Small intestine (tissue), 16 donors: ENCODE results near the gene TP53INP2. TPM values are rescaled to one million over a fixed set of nuclear protein-coding genes. Genes with fewer than 3 reads are reported as not detected.
"Not testable (repeated sequence)": the region's sequence is repeated elsewhere in the genome, so short reads cannot be mapped to it uniquely, and the experiment has no call there.

ENCODE experiments used
- DNase-seq, 2 donors: peaks; one replicate each; pipeline versions ENCODE4 v3.0.0 to v3.0.0-alpha.2; 2013
- FAIRE-seq: peaks from 2 replicates; lab custom pipeline; 2012; peaks lifted over from hg19 to GRCh38; lab: Jason Lieb, UNC
- H3K27ac ChIP-seq, 3 donors: one replicate each; pipeline ENCODE4 v1.5.1; 2013; ENCODE audit warnings: low read length in 2 of 3, mild to moderate bottlenecking in 2 of 3, control low read depth in 1 of 3, inconsistent platforms in 1 of 3, low read depth in 1 of 3, moderate library complexity in 1 of 3
- H3K27me3 ChIP-seq, 3 donors: one replicate each; pipeline ENCODE4 v1.6.1; 2013; ENCODE audit warnings: low read length in 3 of 3, inconsistent platforms in 1 of 3; ENCODE audit not compliant: control insufficient read depth in 3 of 3, insufficient read depth in 3 of 3
- H3K36me3 ChIP-seq, 3 donors: one replicate each; pipeline ENCODE4 v1.6.1; 2013; ENCODE audit warnings: low read length in 3 of 3, inconsistent platforms in 1 of 3, low read depth in 1 of 3, mild to moderate bottlenecking in 1 of 3, moderate library complexity in 1 of 3; ENCODE audit not compliant: control insufficient read depth in 3 of 3, insufficient read depth in 2 of 3
- H3K4me1 ChIP-seq, 3 donors: one replicate each; pipeline ENCODE4 v1.6.1; 2013; ENCODE audit warnings: low read length in 2 of 3, inconsistent platforms in 1 of 3, low read depth in 1 of 3, mild to moderate bottlenecking in 1 of 3, moderate library complexity in 1 of 3; ENCODE audit not compliant: control insufficient read depth in 3 of 3, insufficient read depth in 2 of 3
- H3K4me3 ChIP-seq, 3 donors: one replicate each; pipeline ENCODE4 v1.5.1; 2013; ENCODE audit warnings: low read length in 3 of 3, control low read depth in 1 of 3, inconsistent platforms in 1 of 3, low read depth in 1 of 3, mild to moderate bottlenecking in 1 of 3, moderate library complexity in 1 of 3
- H3K9me3 ChIP-seq, 2 donors: one replicate each; pipeline ENCODE4 v1.6.1; 2013; ENCODE audit warnings: low read depth in 1 of 2, low read length in 1 of 2; ENCODE audit not compliant: control insufficient read depth in 2 of 2, insufficient read depth in 1 of 2
- WGBS, 3 donors: extraction: QIAGEN DNeasy Blood & Tissue Kit; methylation state at CpG; one replicate each; pipeline ENCODE4 v1.1.7; 2013; 5-methylcytosine and 5-hydroxymethylcytosine counted together
- long read RNA-seq, 10 donors: transcript quantifications; one replicate each; lab custom pipeline, GENCODE V29; 2026
- polyA plus RNA-seq, 4 donors: library from polyadenylated mRNA; stranded (reverse) in 3 of 4; unstranded in 1 of 4; fragments of 200-250 nt in 3 of 4; fragments of 120-200 nt in 1 of 4; gene quantifications; one replicate each; pipeline versions ENCODE4 v1.2.1 to v1.2.3, GENCODE V29; 2013
- donor health status: healthy with polysubstance abuse.
- donor health status: control.
- donor health status: control.
- donor health status: Bipolar disorder and iron deficiency.
- donor health status: healthy.

The TP53INP2 gene
- 10 to 100 TPM in 3 of 4 donors, 1 to 10 TPM in 1; 7.7 to 30.6 (median 19.8) TPM for polyA plus RNA-seq
- long read RNA-seq, donor 1 = 0 reads
- long read RNA-seq, donor 2 = 0 reads
- long read RNA-seq, donor 3 = 0 reads
- long read RNA-seq, donor 4 = 0 reads
- long read RNA-seq, donor 5, full-length matches to known transcripts = 1 of 1 reads
- long read RNA-seq, donor 5, partial matches to known transcripts = 0 of 1 reads
- long read RNA-seq, donor 5, other reads (novel, unspliced or antisense) = 0 of 1 reads
- long read RNA-seq, donor 6, partial matches to known transcripts = 9 of 16 reads
- long read RNA-seq, donor 6, other reads (novel, unspliced or antisense) = 7 of 16 reads
- long read RNA-seq, donor 7, full-length matches to known transcripts = 1 of 18 reads
- long read RNA-seq, donor 7, partial matches to known transcripts = 17 of 18 reads
- long read RNA-seq, donor 7, other reads (novel, unspliced or antisense) = 0 of 18 reads
- long read RNA-seq, donor 8 = 0 reads
- long read RNA-seq, donor 9 = 0 reads
- long read RNA-seq, donor 10, full-length matches to known transcripts = 1 of 1 reads
- long read RNA-seq, donor 10, partial matches to known transcripts = 0 of 1 reads
- long read RNA-seq, donor 10, other reads (novel, unspliced or antisense) = 0 of 1 reads

- H3K4me1 ChIP-seq = peaks cover 3 to 41% (median 3%) of the 10 kb centered on the region in 3 donors
- FAIRE-seq = no peak
- no peaks in the 10 kb centered on the region for H3K36me3 ChIP-seq
- peaks cover 0 to 11% (median 0%) of the 10 kb centered on the region in 3 donors for H3K27me3 ChIP-seq
- DNase-seq = peak; percentile 90 to 95
- H3K27ac ChIP-seq = peak within 1 kb of the TSS; percentile 90 to 99 (median 98)
- H3K9me3 ChIP-seq = no peaks in the 10 kb centered on the region
- H3K4me3 ChIP-seq = peak within 1 kb of the TSS; percentile 68 to 85 (median 74)
- 1 to 2% (median 1%) methylated on average over 48 to 82 of the region's 82 CpGs for WGBS, 3 donors
Observed at GRCh38 chr20:34704177-34705007, at the start of gene TP53INP2. TSS of gene TP53INP2 (plus strand) at chr20:34704344. CDS start at chr20:34708740, 4,396 bp downstream.

GRCh38 chr20:34658654-34659053 is 45.5 kb upstream of the TP53INP2 start:
- 94 to 97% (median 95%) methylated on average over 12 to 31 of the region's 31 CpGs for WGBS, 3 donors
- not testable (repeated sequence) for DNase-seq

GRCh38 chr20:34661811-34662210 is 42.3 kb upstream of the TP53INP2 start:
- not testable (repeated sequence) for H3K4me3 ChIP-seq, FAIRE-seq, H3K9me3 ChIP-seq, H3K4me1 ChIP-seq, H3K36me3 ChIP-seq, DNase-seq, H3K27ac ChIP-seq, H3K27me3 ChIP-seq
- 71 to 83% (median 81%) methylated on average over 5 of the region's 5 CpGs for WGBS, 3 donors

More at GRCh38 chr20:34658654-34659053, 45.5 kb upstream of the TP53INP2 start:
- H3K27ac ChIP-seq, H3K9me3 ChIP-seq, H3K4me1 ChIP-seq, H3K4me3 ChIP-seq, H3K36me3 ChIP-seq, FAIRE-seq, H3K27me3 ChIP-seq: not testable (repeated sequence)

- no peaks in the 10 kb centered on the region for H3K9me3 ChIP-seq
- H3K27ac ChIP-seq = no peak overlapping the region
- no peak for DNase-seq
- FAIRE-seq = no peak
- H3K4me3 ChIP-seq = no peak overlapping the region
- 78 to 86% (median 84%) methylated on average over 5 of the region's 5 CpGs for WGBS, 3 donors
- H3K36me3 ChIP-seq = peaks cover 0 to 4% (median 0%) of the 10 kb centered on the region in 3 donors
- no peaks in the 10 kb centered on the region for H3K4me1 ChIP-seq
- no peaks in the 10 kb centered on the region for H3K27me3 ChIP-seq
Observed at GRCh38 chr20:34663213-34663943, 40.8 kb upstream of the TP53INP2 start.

- H3K27me3 ChIP-seq, DNase-seq, H3K4me3 ChIP-seq, H3K9me3 ChIP-seq, FAIRE-seq, H3K4me1 ChIP-seq, H3K36me3 ChIP-seq, H3K27ac ChIP-seq: not testable (repeated sequence)
- WGBS, 3 donors = 96 to 98% (median 98%) methylated on average over 7 of the region's 7 CpGs
Observed at GRCh38 chr20:34664751-34665150, 39.4 kb upstream of the TP53INP2 start.

- Histone ChIP-seq H3K27me3 (no peaks in the 10 kb centered on the region), H3K9me3 (peaks cover 0 to 3% of the 10 kb centered on the region in 2 donors), H3K4me3 (no peak overlapping the region), H3K36me3 (peaks cover 0 to 2% (median 0%) of the 10 kb centered on the region in 3 donors), H3K27ac (no peak overlapping the region), H3K4me1 (no peaks in the 10 kb centered on the region)
- no peak for FAIRE-seq
- 95 to 100% (median 96%) methylated on average over 1 of the region's 1 CpG for WGBS, 3 donors
- no peak for DNase-seq
Observed at GRCh38 chr20:34669094-34669493, 35.0 kb upstream of the TP53INP2 start.

DNA sequence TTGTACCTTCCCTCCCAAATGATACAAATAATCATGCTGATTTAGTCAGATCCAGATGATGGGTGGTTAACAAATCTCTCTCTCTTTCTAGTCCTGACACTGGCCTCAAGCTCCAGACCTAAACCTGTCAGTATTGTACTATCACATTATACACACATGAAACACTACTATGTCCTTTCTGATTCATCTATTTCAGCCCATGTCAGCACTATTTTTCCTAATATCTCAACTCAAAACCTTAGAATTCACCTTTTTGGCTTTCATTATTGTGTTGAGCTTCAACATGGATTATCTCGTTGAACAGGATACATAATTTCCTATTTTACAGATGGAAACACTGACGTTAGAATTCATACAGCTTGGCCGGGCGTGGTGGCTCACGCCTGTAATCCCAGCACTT is 30.7 kb upstream of the TP53INP2 start:
- H3K4me3 ChIP-seq = no peak overlapping the region
- H3K36me3 ChIP-seq = peaks cover 0 to 2% (median 0%) of the 10 kb centered on the region in 3 donors
- FAIRE-seq = no peak
- H3K27me3 ChIP-seq = no peaks in the 10 kb centered on the region
- no peak for DNase-seq
- H3K4me1 ChIP-seq = peaks cover 0 to 3% (median 0%) of the 10 kb centered on the region in 3 donors
- 86 to 89% (median 87%) methylated on average over 5 of the region's 5 CpGs for WGBS, 3 donors
- H3K27ac ChIP-seq = no peak overlapping the region
- peaks cover 0 to 3% of the 10 kb centered on the region in 2 donors for H3K9me3 ChIP-seq
